Neuronal stem cell (in vitro differentiated cells): ENCODE measurements around the gene APOC1.
"Not testable (repeated sequence)": the region's sequence is repeated elsewhere in the genome, so short reads cannot be mapped to it uniquely, and the experiment has no call there.

Experiments
- DNase-seq: peaks from one replicate; pipeline ENCODE4 v3.0.0-alpha.2; 2013; ENCODE audit warnings: low spot score
- H2AFZ ChIP-seq: one replicate; pipeline ENCODE4 v1.6.1; 2013; ENCODE audit warnings: mild to moderate bottlenecking, low read length, inconsistent platforms
- H2AK5ac ChIP-seq: 2 replicates; pipeline ENCODE4 v1.6.1; 2013; ENCODE audit warnings: low read depth, mild to moderate bottlenecking, inconsistent platforms, low read length, moderate library complexity, mixed read lengths
- H2BK120ac ChIP-seq: 2 replicates; pipeline ENCODE4 v1.6.1; 2013; ENCODE audit warnings: low read depth, mild to moderate bottlenecking, inconsistent platforms, low read length, moderate library complexity, mixed read lengths
- H2BK12ac ChIP-seq: one replicate; pipeline ENCODE4 v1.6.1; 2013; ENCODE audit warnings: low read length, inconsistent platforms
- H2BK15ac ChIP-seq: 2 replicates; pipeline ENCODE4 v1.6.1; 2013; ENCODE audit warnings: mild to moderate bottlenecking, low read length, inconsistent platforms, mixed read lengths
- H2BK5ac ChIP-seq: one replicate; pipeline ENCODE4 v1.6.1; 2013; ENCODE audit warnings: inconsistent platforms, mild to moderate bottlenecking, low read length, moderate library complexity
- H3K14ac ChIP-seq: one replicate; pipeline ENCODE4 v1.6.1; 2013; ENCODE audit warnings: low read length, inconsistent platforms
- H3K18ac ChIP-seq: 2 replicates; pipeline ENCODE4 v1.6.1; 2013; ENCODE audit warnings: low read length, inconsistent platforms
- H3K23ac ChIP-seq: 2 replicates; pipeline ENCODE4 v1.6.1; 2013; ENCODE audit warnings: low read depth, mild to moderate bottlenecking, mixed read lengths, low read length, inconsistent platforms; ENCODE audit not compliant: poor library complexity
- H3K27ac ChIP-seq: replicated peaks from 3 replicates; pipeline ENCODE4 v1.5.1; 2013; ENCODE audit warnings: low read length, inconsistent platforms
- H3K27me3 ChIP-seq, 3 experiments: 2 replicates each; pipeline ENCODE4 v1.6.1; 2013; ENCODE audit warnings: low read length in 3 of 3, mild to moderate bottlenecking in 2 of 3, inconsistent platforms in 1 of 3, low read depth in 1 of 3, mixed read lengths in 1 of 3, moderate library complexity in 1 of 3; ENCODE audit not compliant: control insufficient read depth in 3 of 3, insufficient read depth in 3 of 3
- H3K36me3 ChIP-seq, 2 donors: replicated peaks in 1 of 2; 2 replicates each; pipeline ENCODE4 v1.6.1; 2013; ENCODE audit warnings: low read length in 2 of 2; ENCODE audit not compliant: control insufficient read depth in 2 of 2, insufficient read depth in 2 of 2
- H3K4ac ChIP-seq: 2 replicates; pipeline ENCODE4 v1.6.1; 2013; ENCODE audit warnings: inconsistent platforms, mild to moderate bottlenecking, low read length, moderate library complexity
- H3K4me1 ChIP-seq, 2 donors: 1 replicate in 1 of 2; 2 replicates in 1 of 2; pipeline ENCODE4 v1.6.1; 2013; ENCODE audit warnings: low read length in 2 of 2, low read depth in 1 of 2; ENCODE audit not compliant: control insufficient read depth in 2 of 2, insufficient read depth in 1 of 2
- H3K4me2 ChIP-seq: one replicate; pipeline ENCODE4 v1.6.1; 2013; ENCODE audit warnings: mild to moderate bottlenecking, low read length, inconsistent platforms; ENCODE audit not compliant: insufficient read depth, poor library complexity, severe bottlenecking
- H3K4me3 ChIP-seq, 2 donors: 2 replicates each; pipeline ENCODE4 v1.5.1; 2013; ENCODE audit warnings: low read length in 2 of 2, mild to moderate bottlenecking in 2 of 2, inconsistent platforms in 1 of 2, moderate library complexity in 1 of 2
- H3K79me1 ChIP-seq: one replicate; pipeline ENCODE4 v1.6.1; 2013; ENCODE audit warnings: low read depth, mild to moderate bottlenecking, inconsistent platforms, low read length, moderate library complexity
- H3K9ac ChIP-seq: one replicate; pipeline ENCODE4 v1.6.1; 2013; ENCODE audit warnings: mild to moderate bottlenecking, low read depth, low read length, inconsistent platforms; ENCODE audit not compliant: poor library complexity
- H3K9me3 ChIP-seq, 2 donors: replicated peaks in 1 of 2; 2 replicates each; pipeline versions ENCODE3 to v1.6.1; 2013; ENCODE audit warnings: low read length in 2 of 2, mild to moderate bottlenecking in 2 of 2, inconsistent platforms in 1 of 2, low read depth in 1 of 2, mixed read lengths in 1 of 2, moderate library complexity in 1 of 2; ENCODE audit not compliant: control insufficient read depth in 2 of 2, insufficient read depth in 1 of 2
- H4K8ac ChIP-seq: one replicate; pipeline ENCODE4 v1.6.1; 2013; ENCODE audit warnings: low read depth, mild to moderate bottlenecking, inconsistent platforms, low read length, moderate library complexity
- H4K91ac ChIP-seq: one replicate; pipeline ENCODE4 v1.6.1; 2013; ENCODE audit warnings: low read length, low read depth, mild to moderate bottlenecking, inconsistent platforms; ENCODE audit not compliant: poor library complexity
- WGBS, 2 donors: extraction: QIAGEN DNeasy Blood & Tissue Kit; methylation state at CpG; one replicate each; pipeline ENCODE4 v1.1.7; 2013; ENCODE audit warnings: missing lambda C conversion rate in 2 of 2, mixed read lengths in 1 of 2; ENCODE audit not compliant: insufficient read length in 2 of 2, insufficient replicate concordance in 1 of 2; ENCODE audit errors: extremely low coverage in 2 of 2; 5-methylcytosine and 5-hydroxymethylcytosine counted together

The APOC1 gene

DNA sequence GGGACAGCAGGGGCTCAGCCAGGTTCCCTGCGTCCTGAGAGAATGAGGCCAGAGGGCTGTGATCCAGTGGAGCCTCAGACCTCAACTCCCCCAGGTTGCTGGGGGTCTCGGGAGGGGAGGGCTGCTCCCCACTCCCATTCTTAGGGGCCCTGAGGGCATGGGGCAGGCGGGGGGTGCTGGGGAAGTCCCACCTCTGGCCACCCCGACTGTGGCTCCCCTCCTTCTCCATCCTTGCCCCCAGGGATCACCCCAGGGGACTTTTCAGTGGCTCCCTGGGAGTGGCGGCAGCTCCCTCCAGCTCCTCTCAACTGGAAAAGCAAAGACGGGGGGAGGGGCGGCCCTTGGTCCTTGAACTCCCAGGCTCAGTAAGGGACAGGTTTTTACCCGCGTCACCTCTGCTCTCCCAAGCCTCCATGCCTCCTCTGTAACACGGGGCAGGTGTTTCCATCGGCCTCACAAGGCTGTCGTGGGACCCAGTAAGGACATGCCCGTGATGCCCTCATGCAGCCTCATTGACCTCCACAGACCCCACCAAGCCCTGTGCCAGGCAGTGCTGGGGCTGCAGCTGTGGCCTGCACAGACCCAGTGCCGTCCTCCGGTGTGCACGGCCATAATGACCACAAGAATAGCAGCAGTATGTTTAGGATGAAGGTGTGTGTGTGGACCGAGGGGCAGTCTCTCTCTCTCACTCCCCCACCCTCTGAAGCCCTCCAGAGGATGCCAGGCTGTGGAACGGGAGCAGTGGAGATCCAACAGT, 34.9 kb upstream of the APOC1 start:
- Histone ChIP-seq H2AFZ (no peak overlapping the region), H3K36me3 (peaks cover 60 to 76% of the 10 kb centered on the region in 2 donors), H2AK5ac (no peak overlapping the region)

DNA sequence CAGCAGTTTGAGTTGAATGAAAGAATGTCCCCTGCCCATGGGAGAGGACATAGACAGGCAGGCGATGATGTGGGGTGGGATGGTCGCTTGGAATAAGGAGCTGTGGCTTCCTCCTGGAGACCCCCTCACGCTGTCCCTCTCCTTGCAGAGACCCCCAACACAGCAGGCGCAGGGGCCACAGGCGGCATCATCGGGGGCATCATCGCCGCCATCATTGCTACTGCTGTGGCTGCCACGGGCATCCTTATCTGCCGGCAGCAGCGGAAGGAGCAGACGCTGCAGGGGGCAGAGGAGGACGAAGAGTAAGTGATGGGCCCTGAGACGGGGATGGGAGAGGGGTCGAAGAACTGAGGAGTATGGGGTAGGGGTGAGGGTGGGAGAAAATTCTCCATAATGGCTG, 32.3 kb upstream of the APOC1 start:
- Histone ChIP-seq H3K79me1 (peaks cover 5% of the 10 kb centered on the region), H3K18ac (peak overlapping the region; percentile 14), H3K4ac (no peak overlapping the region), H2AFZ (no peak overlapping the region), H3K4me1 (no peaks in the 10 kb centered on the region), H2BK15ac (no peak overlapping the region), H2BK12ac (no peak overlapping the region), H3K36me3 (peaks cover 51 to 72% of the 10 kb centered on the region in 2 donors), H3K27ac (no peak overlapping the region), H2BK5ac (no peak overlapping the region), H3K14ac (no peak overlapping the region), H3K9me3 (no peaks in the 10 kb centered on the region), H2AK5ac (no peak overlapping the region), H3K23ac (peak overlapping the region; percentile 0), H3K4me2 (no peak overlapping the region), H3K27me3 (no peaks in the 10 kb centered on the region), H2BK120ac (no peak overlapping the region), H4K91ac (no peak overlapping the region), H3K4me3 (no peak overlapping the region), H4K8ac (no peak overlapping the region), H3K9ac (no peak overlapping the region)
- no CpG with 5 or more reads among the region's 15 CpGs for WGBS, 2 donors
- no peak for DNase-seq

More for the DNA sequence above, 34.9 kb upstream of the APOC1 start:
- DNase-seq = no peak
- no peak overlapping the region for H3K9ac ChIP-seq
- no peak overlapping the region for H3K14ac ChIP-seq
- H3K4me3 ChIP-seq = no peak overlapping the region
- no peaks in the 10 kb centered on the region for H3K9me3 ChIP-seq
- no peak overlapping the region for H2BK12ac ChIP-seq
- no peaks in the 10 kb centered on the region for H3K4me1 ChIP-seq
- peak overlapping the region; percentile 26 for H2BK5ac ChIP-seq
- no peak overlapping the region for H3K4ac ChIP-seq
- no peak overlapping the region for H4K91ac ChIP-seq
- no peak overlapping the region for H3K4me2 ChIP-seq
- H2BK120ac ChIP-seq = no peak overlapping the region
- no peak overlapping the region for H3K18ac ChIP-seq
- no peaks in the 10 kb centered on the region for H3K27me3 ChIP-seq
- H4K8ac ChIP-seq = no peak overlapping the region
- no peak overlapping the region for H3K27ac ChIP-seq
- no CpG with 5 or more reads among the region's 18 CpGs for WGBS, 2 donors
- peak overlapping the region; percentile 25 for H3K23ac ChIP-seq
- peaks cover 7% of the 10 kb centered on the region for H3K79me1 ChIP-seq
- H2BK15ac ChIP-seq = no peak overlapping the region

DNA sequence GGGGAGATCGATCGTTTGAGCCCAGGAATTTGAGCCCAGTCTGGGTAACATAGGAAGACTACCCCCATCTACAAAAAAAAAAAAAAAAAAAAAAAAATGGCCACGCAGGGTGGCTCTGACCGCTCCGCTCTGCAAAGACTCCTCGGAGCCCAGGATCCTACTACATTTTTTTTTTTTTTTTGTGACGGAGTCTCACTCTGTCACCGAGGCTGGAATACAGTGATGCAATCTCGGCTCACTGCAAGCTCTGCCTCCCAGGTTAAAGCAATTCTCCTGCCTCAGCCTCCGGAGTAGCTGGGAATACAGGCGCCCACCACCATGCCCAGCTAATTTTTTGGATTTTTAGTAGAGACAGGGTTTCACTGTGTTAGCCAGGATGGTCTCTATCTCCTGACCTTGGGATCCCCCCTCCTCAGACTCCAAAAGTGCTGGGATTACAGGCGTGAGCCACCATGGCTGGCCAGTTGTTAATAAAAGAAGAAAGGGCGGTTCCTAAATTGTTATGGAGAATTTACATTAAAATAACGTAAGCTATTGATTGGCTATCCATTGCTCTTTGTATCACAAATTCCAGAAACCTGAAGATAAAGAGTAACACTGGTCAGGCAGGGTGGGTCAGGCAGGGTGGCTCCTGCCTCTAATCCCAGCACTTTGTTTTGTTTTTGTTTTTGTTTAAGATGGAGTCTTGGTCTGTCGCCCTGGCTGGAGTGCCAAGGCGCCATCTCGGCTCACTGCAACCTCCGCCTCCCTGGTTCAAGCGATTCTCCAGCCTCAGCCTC, 31.6 kb upstream of the APOC1 start:
- not testable (repeated sequence) for H3K27ac ChIP-seq, H4K8ac ChIP-seq, H3K27me3 ChIP-seq, H3K4me1 ChIP-seq, H2AFZ ChIP-seq, H2BK15ac ChIP-seq, H3K4me2 ChIP-seq, H3K9ac ChIP-seq, H2BK5ac ChIP-seq, H3K9me3 ChIP-seq, H3K4ac ChIP-seq, H3K4me3 ChIP-seq, H2AK5ac ChIP-seq, DNase-seq, H3K23ac ChIP-seq, H3K18ac ChIP-seq, H3K14ac ChIP-seq, H4K91ac ChIP-seq, H3K79me1 ChIP-seq, H2BK120ac ChIP-seq, H2BK12ac ChIP-seq
- WGBS, 2 donors = no CpG with 5 or more reads among the region's 19 CpGs
- H3K36me3 ChIP-seq = peaks cover 50 to 69% of the 10 kb centered on the region in 2 donors

DNA sequence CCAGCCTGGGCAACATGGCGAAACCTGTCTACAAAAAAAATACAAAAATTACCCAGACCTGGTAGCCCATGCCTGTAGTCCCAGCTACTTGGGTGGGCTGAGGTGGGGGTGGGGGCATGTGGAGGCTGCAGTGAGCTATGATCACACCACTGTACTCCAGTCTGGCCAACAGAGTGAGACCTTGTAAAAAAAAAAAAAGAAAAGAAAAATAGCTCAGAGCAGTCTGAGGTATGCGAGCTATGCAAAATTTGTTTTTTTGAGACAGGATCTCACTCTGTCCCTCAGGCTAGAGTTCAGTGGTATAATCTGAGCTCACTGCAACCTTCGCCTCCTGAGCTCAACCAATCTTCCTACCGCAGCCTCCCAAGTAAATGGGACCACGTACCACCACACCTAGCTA, 30.5 kb upstream of the APOC1 start:
- Histone ChIP-seq H3K27me3 (no peaks in the 10 kb centered on the region), H2BK5ac (no peak overlapping the region), H3K4me1 (no peaks in the 10 kb centered on the region), H3K18ac (no peak overlapping the region), H2AK5ac (no peak overlapping the region), H4K91ac (no peak overlapping the region), H2BK120ac (no peak overlapping the region), H2BK15ac (no peak overlapping the region), H3K4me3 (no peak overlapping the region), H3K27ac (no peak overlapping the region), H3K23ac (no peak overlapping the region), H3K4ac (no peak overlapping the region), H3K36me3 (peaks cover 48 to 68% of the 10 kb centered on the region in 2 donors), H3K14ac (no peak overlapping the region), H2BK12ac (no peak overlapping the region), H3K4me2 (no peak overlapping the region), H3K79me1 (peaks cover 5% of the 10 kb centered on the region), H3K9ac (no peak overlapping the region), H4K8ac (no peak overlapping the region), H3K9me3 (no peaks in the 10 kb centered on the region), H2AFZ (no peak overlapping the region)
- WGBS, 2 donors = no CpG with 5 or more reads among the region's 5 CpGs
- DNase-seq = no peak
